Measurements from ENCODE around the gene SPNS2.

GRCh38 chr17:4520060-4520893, 21.6 kb downstream of the SPNS2 start:
- TF ChIP-seq CREB1 (IDR thresholded peaks at IDR 0.05; ENCODE audit: low read depth) (no peak), CHD4 (IDR thresholded peaks at IDR 0.05) (no peak), ATF7 (IDR thresholded peaks at IDR 0.05; ENCODE audit: low read depth) (no peak), CTCF (IDR thresholded peaks at IDR 0.05 in 2 of 3, conservative IDR thresholded peaks at IDR 0.05 in 1 of 3; ENCODE audit: control insufficient read depth in 2 of 3, extremely low read depth in 1 of 3, insufficient read depth in 1 of 3, low read depth in 3 of 3, low read length in 3 of 3) (no peak), POLR2A (IDR thresholded peaks at IDR 0.05; ENCODE audit: low read depth, low read length) (no peak), TARDBP (IDR thresholded peaks at IDR 0.05; ENCODE audit: borderline replicate concordance) (no peak), MXI1 (IDR thresholded peaks at IDR 0.05; ENCODE audit: low read depth, low read length) (no peak), JUND (IDR thresholded peaks at IDR 0.05; ENCODE audit: low read depth, low read length) (no peak), YY1 (IDR thresholded peaks at IDR 0.05; ENCODE audit: low read depth, low read length) (no peak), FOXK2 (IDR thresholded peaks at IDR 0.05) (no peak)
